ENCODE results near the gene PYDC1.
"Not testable (repeated sequence)": the region's sequence is repeated elsewhere in the genome, so short reads cannot be mapped to it uniquely, and the experiment has no call there.

The PYDC1 gene

DNA sequence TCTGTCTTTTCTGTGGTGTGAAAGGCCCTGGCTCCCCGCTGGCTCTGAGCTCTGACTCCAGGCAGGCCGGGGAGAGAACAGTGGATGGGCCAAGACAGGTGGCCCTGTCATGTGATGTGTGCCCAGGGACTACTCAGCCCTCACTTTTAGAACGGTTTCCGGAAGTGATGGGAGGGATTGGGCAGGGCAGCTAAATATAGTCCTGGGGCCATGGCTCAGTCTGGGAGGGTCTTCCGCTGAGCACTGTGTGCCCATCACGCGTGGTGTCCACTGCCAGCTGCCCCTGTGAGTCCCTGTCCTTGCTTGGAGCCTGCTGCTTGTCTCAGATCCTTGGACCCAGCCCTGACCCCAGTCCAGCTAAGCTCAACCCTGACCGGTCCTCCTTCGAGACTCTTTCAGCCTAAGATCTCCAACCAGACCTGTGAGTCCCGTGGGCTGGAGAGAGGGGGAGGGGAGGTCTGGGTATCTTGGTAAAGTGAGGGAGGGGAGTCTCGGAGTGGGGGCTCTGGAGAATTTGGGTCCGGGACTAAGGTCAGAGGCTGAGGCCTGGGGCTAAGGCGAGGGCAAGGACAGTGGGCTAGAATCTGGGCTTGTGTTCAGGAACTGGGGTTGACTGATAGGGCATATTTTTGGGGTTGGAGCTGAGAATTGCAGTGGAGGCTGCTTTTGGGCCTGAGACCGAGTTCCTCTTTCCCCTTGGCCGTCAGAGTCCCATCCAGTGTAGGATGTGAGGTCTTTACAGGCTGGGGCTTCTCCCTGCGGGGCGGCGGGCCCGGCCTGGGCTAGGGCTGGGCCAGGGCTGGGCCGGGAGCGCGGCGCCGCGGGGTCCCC is 2.8 kb downstream of the PYDC1 start, which contains the start of gene TRIM72:
TRIM72 (plus strand) TSS at position 243 of the 831 bp plus-strand sequence. CDS start 620 bp downstream, outside the sequence.
- no peaks in the 10 kb centered on the region for H3K36me3 Mint-ChIP-seq
- H3K9me3 Mint-ChIP-seq, result no peaks in the 10 kb centered on the region
- CTCF ChIA-PET, result interaction anchor here (0.6 to 2.6 kb wide), 2 partner anchors 13 to 230 kb away, joined by 3 to 7 read pairs; no protein-coding TSS in a partner anchor
- H3K4me1 Mint-ChIP-seq, result peaks cover 36% of the 10 kb centered on the region
- no peak for DNase-seq
- H3K4me3 Mint-ChIP-seq, result no peak within 1 kb of the TSS
- H3K27ac Mint-ChIP-seq, result no peak within 1 kb of the TSS
- H3K27me3 Mint-ChIP-seq, result peaks cover 74% of the 10 kb centered on the region

DNA sequence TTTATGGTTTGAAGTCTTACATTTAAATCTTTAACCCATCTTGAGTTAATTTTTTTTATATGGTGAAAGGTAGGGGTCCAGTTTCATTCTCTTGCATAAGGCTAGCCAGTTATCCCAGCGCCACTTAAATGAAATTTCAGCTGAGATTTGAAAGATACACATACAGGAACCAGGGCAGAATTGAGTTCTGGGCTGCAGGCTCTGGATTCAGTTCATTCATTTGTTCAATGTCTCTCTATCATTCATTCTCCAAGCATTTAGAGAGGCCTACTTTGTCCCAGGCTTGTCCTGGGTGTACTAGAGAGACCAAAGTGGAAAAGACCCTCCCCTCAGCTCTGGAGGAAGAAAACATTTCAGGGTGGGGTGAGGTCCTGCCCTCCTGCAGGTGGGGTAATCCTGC is 3.6 kb downstream of the PYDC1 start:
- peaks cover 36% of the 10 kb centered on the region for H3K4me1 Mint-ChIP-seq
- no peaks in the 10 kb centered on the region for H3K9me3 Mint-ChIP-seq
- H3K4me3 Mint-ChIP-seq, result no peak overlapping the region
- CTCF ChIA-PET, result interaction anchor here (2.6 kb wide), 1 partner anchor 12 kb away, joined by 7 read pairs; no protein-coding TSS in a partner anchor
- no peak overlapping the region for H3K27ac Mint-ChIP-seq
- no peaks in the 10 kb centered on the region for H3K36me3 Mint-ChIP-seq
- no peak for DNase-seq
- H3K27me3 Mint-ChIP-seq, result peaks cover 67% of the 10 kb centered on the region

DNA sequence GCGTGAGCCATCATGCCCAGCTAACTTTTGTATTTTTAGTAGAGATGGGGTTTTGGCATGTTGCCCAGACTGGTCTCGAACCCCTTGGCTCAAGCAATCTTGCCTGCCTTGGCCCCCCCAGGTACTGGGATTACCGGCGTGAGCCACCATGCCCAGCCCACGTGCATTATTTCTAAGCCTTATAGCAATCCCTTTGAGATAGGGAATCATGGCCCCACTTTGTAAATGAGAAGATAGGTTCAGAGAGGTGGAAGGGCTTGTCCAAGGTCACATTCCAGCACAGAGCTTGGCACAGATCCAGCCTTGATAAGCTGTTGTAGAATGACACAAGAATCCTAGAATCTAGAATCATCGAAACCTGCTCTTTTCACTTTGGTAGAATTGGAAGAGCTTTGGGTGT is 10.2 kb downstream of the PYDC1 start:
- H3K4me3 Mint-ChIP-seq, result no peak overlapping the region
- H3K36me3 Mint-ChIP-seq, result no peaks in the 10 kb centered on the region
- peaks cover 37% of the 10 kb centered on the region for H3K4me1 Mint-ChIP-seq
- DNase-seq, result no peak
- H3K27me3 Mint-ChIP-seq, result peaks cover 45% of the 10 kb centered on the region
- no peaks in the 10 kb centered on the region for H3K9me3 Mint-ChIP-seq
- CTCF ChIA-PET, result no interaction called here
- no peak overlapping the region for H3K27ac Mint-ChIP-seq

DNA sequence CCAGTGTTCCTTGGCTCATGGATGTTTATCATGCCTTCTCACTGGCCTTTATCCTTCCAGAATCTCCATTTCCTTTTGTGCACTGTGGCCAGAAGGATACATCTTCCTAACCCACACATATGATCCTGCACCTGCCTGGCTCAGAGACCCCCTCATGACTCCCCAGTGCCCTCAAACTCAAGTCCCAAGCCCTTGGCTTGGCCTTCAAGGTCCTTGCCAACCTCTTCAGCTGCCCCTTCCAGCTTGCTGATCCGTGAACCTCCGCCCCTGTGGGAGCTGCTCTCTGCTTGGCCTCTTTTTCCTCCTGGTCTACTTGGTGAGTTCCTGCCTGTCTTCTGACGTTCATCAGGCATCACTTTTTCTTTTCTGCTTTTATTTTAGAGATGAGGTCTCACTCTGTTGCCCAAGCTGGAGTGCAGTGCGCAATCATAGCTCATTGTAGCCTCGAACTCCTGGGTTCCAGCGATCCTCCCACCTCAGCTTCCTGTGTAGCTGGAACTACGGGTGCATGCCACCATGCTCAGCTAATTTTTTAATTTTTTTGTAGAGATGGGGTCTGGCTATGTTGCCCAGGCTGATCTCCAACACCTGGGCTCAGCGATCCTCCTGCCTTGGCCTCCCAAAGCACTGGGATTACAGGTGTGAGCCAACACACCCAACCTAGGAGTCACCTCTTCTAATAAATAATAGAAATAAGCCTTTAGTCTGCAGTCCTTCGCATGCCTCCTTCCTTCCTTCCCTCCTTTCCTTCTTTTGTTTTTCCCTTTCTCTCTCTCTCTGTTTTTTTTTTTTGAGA is 11.9 kb downstream of the PYDC1 start:
- peaks cover 10% of the 10 kb centered on the region for H3K36me3 Mint-ChIP-seq
- DNase-seq, result no peak
- peak overlapping the region; percentile 34 for H3K4me3 Mint-ChIP-seq
- H3K27me3 Mint-ChIP-seq, result peaks cover 41% of the 10 kb centered on the region
- H3K27ac Mint-ChIP-seq, result no peak overlapping the region
- no peaks in the 10 kb centered on the region for H3K9me3 Mint-ChIP-seq
- H3K4me1 Mint-ChIP-seq, result peaks cover 47% of the 10 kb centered on the region
- CTCF ChIA-PET, result no interaction called here

DNA sequence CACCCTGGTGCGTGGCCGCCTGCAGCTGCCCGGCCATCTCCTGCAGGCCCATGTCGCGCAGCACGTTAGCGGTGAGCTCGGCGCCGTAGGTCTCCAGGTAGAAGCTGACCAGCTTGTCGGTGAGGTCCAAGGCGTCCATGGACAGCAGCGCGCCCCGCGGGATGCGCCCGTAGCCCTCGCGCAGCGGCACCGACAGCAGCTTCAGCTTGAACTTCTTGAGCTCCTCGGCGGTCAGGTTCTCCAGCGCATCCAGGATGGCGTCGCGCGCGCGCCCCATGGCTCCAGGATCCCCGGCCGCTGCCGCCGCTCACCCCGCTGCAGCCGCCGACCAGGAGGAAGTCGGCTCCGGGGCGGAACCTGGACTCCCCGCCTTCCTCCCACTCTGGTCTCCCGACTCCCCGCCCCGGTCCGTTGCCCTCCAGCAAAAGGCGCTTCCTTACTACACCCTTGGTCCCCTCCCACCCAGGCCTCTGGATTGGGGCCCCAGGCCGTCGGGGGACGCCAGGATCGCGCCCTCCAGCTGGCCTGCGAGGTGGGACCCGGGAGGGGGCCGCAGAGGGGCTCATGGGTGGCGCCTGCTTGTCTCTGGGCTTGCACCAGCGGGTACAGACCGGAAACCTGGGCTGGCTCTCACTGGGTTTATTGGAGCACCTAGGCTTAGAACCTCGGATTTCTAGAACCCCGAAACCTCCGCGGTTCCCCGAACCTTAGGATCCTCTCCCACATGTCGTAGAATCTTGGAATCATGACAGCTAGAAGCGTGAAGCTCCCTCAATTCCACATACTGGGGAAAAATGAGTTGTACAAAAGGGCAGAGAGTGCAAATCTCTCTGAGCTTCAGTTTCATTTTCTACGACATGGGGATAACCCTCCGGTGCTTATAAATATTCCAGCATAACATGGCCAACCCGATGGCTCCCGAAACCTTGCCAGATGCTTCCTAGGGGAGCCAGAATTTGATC is 14.2 kb downstream of the PYDC1 start, which contains the start of gene PYCARD:
PYCARD (minus strand) TSS at position 347 of the 962 bp plus-strand sequence; CDS start at position 277, 70 bp downstream.
- peak within 1 kb of the TSS; percentile 80 for H3K27ac Mint-ChIP-seq
- H3K4me1 Mint-ChIP-seq, result peaks cover 66% of the 10 kb centered on the region
- DNase-seq, result peak; percentile 68
- peaks cover 35% of the 10 kb centered on the region for H3K27me3 Mint-ChIP-seq
- H3K9me3 Mint-ChIP-seq, result no peaks in the 10 kb centered on the region
- H3K4me3 Mint-ChIP-seq, result peak within 1 kb of the TSS; percentile 88
- peaks cover 24% of the 10 kb centered on the region for H3K36me3 Mint-ChIP-seq
- CTCF ChIA-PET, result interaction anchor here (0.5 to 4.5 kb wide), 5 partner anchors 25 to 258 kb away, joined by 3 to 22 read pairs (median 3); no protein-coding TSS in a partner anchor

GRCh38 chr16:31201582-31202413 is 15.1 kb downstream of the PYDC1 start:
- H3K9me3 Mint-ChIP-seq, result no peaks in the 10 kb centered on the region
- H3K36me3 Mint-ChIP-seq, result peaks cover 25% of the 10 kb centered on the region
- peak overlapping the region; percentile 88 for H3K4me3 Mint-ChIP-seq
- peaks cover 28% of the 10 kb centered on the region for H3K27me3 Mint-ChIP-seq
- peak; percentile 72 for DNase-seq
- peak overlapping the region; percentile 80 for H3K27ac Mint-ChIP-seq
- CTCF ChIA-PET, result interaction anchor here (0.5 to 4.5 kb wide), 14 partner anchors 8 to 259 kb away, joined by 3 to 22 read pairs (median 4); partner anchors contain the start of genes HSD3B7, TRIM72 and ZNF843
- H3K4me1 Mint-ChIP-seq, result peaks cover 70% of the 10 kb centered on the region

- peak overlapping the region; percentile 88 for H3K4me3 Mint-ChIP-seq
- H3K4me1 Mint-ChIP-seq, result peaks cover 73% of the 10 kb centered on the region
- peaks cover 33% of the 10 kb centered on the region for H3K36me3 Mint-ChIP-seq
- peaks cover 22% of the 10 kb centered on the region for H3K27me3 Mint-ChIP-seq
- H3K27ac Mint-ChIP-seq, result peak overlapping the region; percentile 80
- H3K9me3 Mint-ChIP-seq, result no peaks in the 10 kb centered on the region
- CTCF ChIA-PET, result interaction anchor here (0.6 to 4.5 kb wide), 14 partner anchors 9 to 242 kb away, joined by 3 to 22 read pairs (median 4); partner anchors contain the start of genes HSD3B7, TRIM72 and ZNF843
- DNase-seq, result peak; percentile 80
Observed at GRCh38 chr16:31200821-31201568, 15.9 kb downstream of the PYDC1 start.

- Mint-ChIP-seq H3K36me3 (peaks cover 37% of the 10 kb centered on the region), H3K27ac (peak overlapping the region; percentile 80), H3K27me3 (peaks cover 13% of the 10 kb centered on the region), H3K4me1 (peaks cover 69% of the 10 kb centered on the region)
- CTCF ChIA-PET, result interaction anchor here (0.8 to 4.5 kb wide), 8 partner anchors 10 to 243 kb away, joined by 3 to 22 read pairs (median 6); partner anchors contain the start of genes TRIM72 and ZNF843
- H3K4me3 Mint-ChIP-seq, H3K9me3 Mint-ChIP-seq, DNase-seq: not testable (repeated sequence)
Observed at GRCh38 chr16:31200111-31200510, 16.8 kb downstream of the PYDC1 start.

DNA sequence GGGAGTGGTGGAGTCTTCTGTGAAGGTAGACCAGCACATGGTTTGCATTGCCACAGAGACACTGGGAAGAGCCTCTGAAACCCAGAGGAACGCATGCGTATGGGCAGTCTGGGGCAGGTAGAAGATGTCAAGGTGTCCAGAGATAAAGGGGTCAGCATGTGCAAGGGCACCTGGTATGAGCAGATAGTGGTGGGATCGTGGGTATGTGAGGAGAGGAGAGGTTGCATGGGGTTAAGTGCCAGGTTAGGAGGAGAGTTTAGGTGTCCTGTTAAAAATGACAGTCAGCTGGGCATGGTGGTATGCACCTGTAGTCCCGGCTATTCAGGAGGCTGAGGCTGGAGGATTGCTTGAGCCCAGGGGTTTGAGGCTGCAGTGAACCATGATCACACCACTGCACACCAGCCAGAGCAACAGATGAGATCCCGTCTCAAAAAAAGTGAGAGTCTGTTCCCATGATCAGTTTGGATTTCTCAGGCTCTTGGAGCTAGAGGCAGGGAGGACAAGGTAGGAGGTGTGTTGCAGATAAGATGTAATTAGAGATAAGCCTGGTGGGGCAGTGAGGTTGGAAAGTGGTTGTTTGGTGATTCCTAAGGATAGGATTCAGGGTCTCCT is 17.4 kb downstream of the PYDC1 start:
- Mint-ChIP-seq H3K36me3 (peaks cover 43% of the 10 kb centered on the region), H3K4me3 (peak overlapping the region; percentile 5), H3K27ac (peak overlapping the region; percentile 80), H3K9me3 (no peaks in the 10 kb centered on the region), H3K27me3 (peaks cover 7% of the 10 kb centered on the region), H3K4me1 (peaks cover 68% of the 10 kb centered on the region)
- CTCF ChIA-PET, result interaction anchor here (0.9 to 4.5 kb wide), 3 partner anchors 134 to 669 kb away, joined by 3 to 22 read pairs (median 5); no protein-coding TSS in a partner anchor
- DNase-seq, result no peak

DNA sequence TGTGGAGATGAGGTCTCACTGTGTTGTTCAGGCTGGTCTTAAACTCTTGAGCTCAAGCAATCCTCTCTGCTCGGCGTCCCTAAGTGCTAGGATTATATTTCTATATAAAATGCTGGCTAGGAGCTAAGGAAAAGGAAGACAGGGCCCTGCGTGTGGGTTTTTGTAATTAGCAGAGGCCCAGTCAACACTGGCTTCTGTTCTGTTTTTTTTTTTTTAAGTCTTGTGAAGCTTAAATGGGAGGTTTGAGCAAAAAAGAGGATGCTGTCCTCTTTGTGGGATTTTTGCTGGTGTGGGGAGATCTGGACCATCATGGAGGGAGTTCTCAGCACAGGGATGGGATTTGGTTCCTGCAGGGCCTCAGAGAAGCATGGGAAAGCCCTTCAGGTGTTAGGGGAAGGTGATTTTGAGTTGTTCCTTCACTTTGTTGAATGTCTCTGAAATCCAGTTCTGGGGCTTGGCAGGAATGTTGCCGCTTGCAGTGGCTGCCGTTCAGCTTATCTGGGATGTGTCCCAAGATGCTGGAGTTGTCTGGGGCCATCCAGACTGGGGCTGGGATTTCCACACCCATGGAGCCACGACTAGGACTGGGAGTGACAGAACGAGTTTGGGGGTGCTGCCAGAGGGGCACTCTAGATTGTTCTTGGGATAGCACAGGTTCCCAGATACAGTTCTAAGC is 18.6 kb downstream of the PYDC1 start:
- H3K9me3 Mint-ChIP-seq, result no peaks in the 10 kb centered on the region
- CTCF ChIA-PET, result interaction anchor here (0.9 to 1.4 kb wide), 2 partner anchors 56 to 670 kb away, joined by 3 read pairs; no protein-coding TSS in a partner anchor
- peaks cover 50% of the 10 kb centered on the region for H3K36me3 Mint-ChIP-seq
- H3K4me1 Mint-ChIP-seq, result peaks cover 63% of the 10 kb centered on the region
- no peak overlapping the region for H3K4me3 Mint-ChIP-seq
- peaks cover 4% of the 10 kb centered on the region for H3K27me3 Mint-ChIP-seq
- no peak for DNase-seq
- H3K27ac Mint-ChIP-seq, result peak overlapping the region; percentile 17
